HEK293 (cell line): Measurements from ENCODE around the gene SULT2B1.

Experiments
- CTCF ChIA-PET: fragments of 350-600 bp; formaldehyde crosslinking; extraction: SDS; loops from one replicate; lab custom pipeline; 2021; ENCODE audit warnings: antibody characterized with exemption; lab: Yijun Ruan, JAX
- POLR2A ChIA-PET: fragments of 300-600 bp; formaldehyde crosslinking; extraction: SDS; loops from one replicate; lab custom pipeline; 2020; ENCODE audit warnings: antibody characterized with exemption, inconsistent platforms; lab: Yijun Ruan, JAX
- H3K27ac ChIP-seq: fragments of 200-500 bp; sonication (Bioruptor generic); 2 replicates; pipeline ENCODE4 v1.5.1; 2014; ENCODE audit warnings: low read depth, low read length, control low read depth, inconsistent platforms; ENCODE audit errors: extremely low read depth
- H3K36me3 ChIP-seq, 2 experiments: fragments of 200-500 bp in 1 of 2; sonication (Bioruptor generic) in 1 of 2; 1 replicate in 1 of 2; 2 replicates in 1 of 2; pipeline ENCODE4 v1.5.1; 2014 to 2017; ENCODE audit warnings: inconsistent platforms in 2 of 2, low read length in 2 of 2; ENCODE audit not compliant: control insufficient read depth in 2 of 2, insufficient read depth in 1 of 2
- H3K4me1 ChIP-seq: fragments of 200-500 bp; sonication (Bioruptor generic); 2 replicates; pipeline ENCODE4 v1.5.1; 2014; ENCODE audit warnings: mild to moderate bottlenecking, low read length, inconsistent platforms; ENCODE audit not compliant: control insufficient read depth, insufficient read depth
- H3K4me3 ChIP-seq: 2 replicates; pipeline ENCODE4 v1.5.1; 2011; ENCODE audit warnings: low read depth, mild to moderate bottlenecking, control low read depth, low read length, moderate library complexity
- H3K9me3 ChIP-seq: fragments of 200-500 bp; sonication (Bioruptor generic); 2 replicates; pipeline ENCODE4 v1.5.1; 2014; ENCODE audit warnings: low read depth, low read length, inconsistent platforms; ENCODE audit not compliant: control insufficient read depth, insufficient read depth
- BCL11A ChIP-seq: fragments of 450-650 bp; formaldehyde crosslinking; IDR thresholded peaks from 2 replicates; pipeline ENCODE4 v1.5.1; 2016; ENCODE audit warnings: low read depth, missing biosample characterization, missing genetic modification characterization
- GLI4 ChIP-seq: fragments of 450-650 bp; formaldehyde crosslinking; IDR thresholded peaks from 2 replicates; pipeline ENCODE4 v1.5.1; 2016; ENCODE audit warnings: missing biosample characterization, missing genetic modification characterization
- GLIS1 ChIP-seq: fragments of 450-650 bp; formaldehyde crosslinking; IDR thresholded peaks from 2 replicates; pipeline ENCODE4 v1.5.1; 2016; ENCODE audit warnings: missing biosample characterization, missing genetic modification characterization
- PRDM1 ChIP-seq: fragments of 450-650 bp; formaldehyde crosslinking; IDR thresholded peaks from 2 replicates; pipeline ENCODE4; 2016; ENCODE audit warnings: missing biosample characterization, missing genetic modification characterization
- ZFP37 ChIP-seq: fragments of 450-650 bp; formaldehyde crosslinking; IDR thresholded peaks from 2 replicates; pipeline ENCODE4 v1.5.1; 2016; ENCODE audit warnings: missing biosample characterization, missing genetic modification characterization
- ZNF133 ChIP-seq: fragments of 450-650 bp; formaldehyde crosslinking; IDR thresholded peaks from 2 replicates; pipeline ENCODE4 v1.5.1; 2016; ENCODE audit warnings: missing biosample characterization, missing genetic modification characterization
- ZNF138 ChIP-seq: fragments of 450-650 bp; formaldehyde crosslinking; IDR thresholded peaks from 2 replicates; pipeline ENCODE4 v1.5.1; 2016; ENCODE audit warnings: missing biosample characterization, missing genetic modification characterization, borderline replicate concordance
- ZNF146 ChIP-seq: fragments of 450-650 bp; formaldehyde crosslinking; IDR thresholded peaks from 2 replicates; pipeline ENCODE4 v1.5.1; 2016; ENCODE audit warnings: missing biosample characterization, missing genetic modification characterization
- ZNF16 ChIP-seq: fragments of 450-650 bp; formaldehyde crosslinking; IDR thresholded peaks from 2 replicates; pipeline ENCODE4 v1.5.1; 2016; ENCODE audit warnings: low read depth, missing biosample characterization, missing genetic modification characterization
- ZNF169 ChIP-seq: fragments of 450-650 bp; formaldehyde crosslinking; IDR thresholded peaks from 2 replicates; pipeline ENCODE4 v1.5.1; 2016; ENCODE audit warnings: missing biosample characterization, missing genetic modification characterization
- ZNF184 ChIP-seq: fragments of 450-650 bp; IDR thresholded peaks from 2 replicates; pipeline ENCODE4 v1.5.1; 2018; ENCODE audit warnings: missing biosample characterization, mild to moderate bottlenecking, missing genetic modification characterization
- ZNF670 ChIP-seq: fragments of 450-650 bp; formaldehyde crosslinking; IDR thresholded peaks from 2 replicates; pipeline ENCODE4 v1.5.1; 2016; ENCODE audit warnings: missing biosample characterization, missing genetic modification characterization, low read depth
- ZNF777 ChIP-seq: fragments of 450-650 bp; formaldehyde crosslinking; IDR thresholded peaks from 2 replicates; pipeline ENCODE4 v1.5.1; 2017; ENCODE audit warnings: missing biosample characterization, missing genetic modification characterization, borderline replicate concordance
- TF ChIP-seq, protein P1 (sequence below): fragments of 450-650 bp; formaldehyde crosslinking; IDR thresholded peaks from 2 replicates; pipeline ENCODE4 v1.5.1; 2016; ENCODE audit warnings: missing biosample characterization, missing genetic modification characterization
- TF ChIP-seq, protein P2 (sequence below): fragments of 450-650 bp; formaldehyde crosslinking; conservative IDR thresholded peaks from 2 replicates; pipeline ENCODE4 v1.5.1; 2016; ENCODE audit warnings: low read depth, missing biosample characterization, missing genetic modification characterization
- TF ChIP-seq, protein P3 (sequence below): fragments of 450-650 bp; formaldehyde crosslinking; IDR thresholded peaks from 2 replicates; pipeline ENCODE4 v1.5.1; 2016; ENCODE audit warnings: missing biosample characterization, missing genetic modification characterization
- TF ChIP-seq, protein P4 (sequence below): fragments of 450-650 bp; formaldehyde crosslinking; IDR thresholded peaks from 2 replicates; pipeline ENCODE4 v1.5.1; 2017; ENCODE audit warnings: missing biosample characterization, missing genetic modification characterization

The SULT2B1 gene

DNA sequence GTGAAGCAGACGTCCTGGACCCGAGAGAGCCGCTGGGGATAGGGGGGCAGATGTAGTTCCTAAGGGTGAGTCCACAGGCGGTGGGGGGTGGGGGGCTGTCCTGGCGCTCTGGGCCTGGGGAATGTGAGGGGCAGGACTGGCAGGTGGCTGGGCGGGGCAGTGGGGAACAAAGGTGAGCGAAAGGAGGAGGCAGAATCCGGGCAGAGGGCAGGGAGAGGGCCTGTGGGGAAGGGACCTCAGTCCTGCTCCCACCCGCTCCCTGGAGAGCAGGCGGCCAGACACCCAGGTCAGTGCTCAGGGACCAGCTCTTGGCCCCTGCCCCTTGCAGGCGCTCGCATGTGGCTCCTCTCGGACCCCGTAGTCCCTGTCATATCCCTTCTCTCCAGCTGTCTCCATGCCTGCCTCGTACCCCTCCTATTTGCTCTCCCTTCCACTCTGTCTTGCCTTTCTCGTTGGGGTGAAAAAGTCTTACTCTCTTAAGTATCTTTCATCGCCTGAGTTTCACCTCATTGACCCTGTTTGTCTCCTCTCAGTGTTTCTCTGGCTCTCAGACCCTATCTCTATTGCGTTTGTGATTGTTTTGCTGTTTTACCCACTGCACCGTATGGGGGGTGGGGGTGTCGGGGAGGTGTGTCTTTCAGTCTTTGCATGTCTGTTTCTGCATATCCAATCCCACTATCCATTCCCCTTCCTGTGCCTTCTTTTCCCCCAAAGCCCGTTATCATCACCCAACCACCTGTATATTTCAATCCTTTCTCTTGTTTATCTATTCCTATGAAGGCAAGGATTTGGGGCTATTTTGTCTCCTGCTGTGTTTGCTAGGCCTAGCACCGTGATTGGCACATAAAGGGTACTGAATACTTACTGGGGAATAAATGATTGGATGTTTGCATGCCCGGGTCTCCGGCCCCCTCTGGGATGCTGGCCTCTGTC, 73.1 kb downstream of the SULT2B1 start (continued):
- TF ChIP-seq ZNF138 (tag by site-specific recombination) = no peak
- TF ChIP-seq, protein P1, sequence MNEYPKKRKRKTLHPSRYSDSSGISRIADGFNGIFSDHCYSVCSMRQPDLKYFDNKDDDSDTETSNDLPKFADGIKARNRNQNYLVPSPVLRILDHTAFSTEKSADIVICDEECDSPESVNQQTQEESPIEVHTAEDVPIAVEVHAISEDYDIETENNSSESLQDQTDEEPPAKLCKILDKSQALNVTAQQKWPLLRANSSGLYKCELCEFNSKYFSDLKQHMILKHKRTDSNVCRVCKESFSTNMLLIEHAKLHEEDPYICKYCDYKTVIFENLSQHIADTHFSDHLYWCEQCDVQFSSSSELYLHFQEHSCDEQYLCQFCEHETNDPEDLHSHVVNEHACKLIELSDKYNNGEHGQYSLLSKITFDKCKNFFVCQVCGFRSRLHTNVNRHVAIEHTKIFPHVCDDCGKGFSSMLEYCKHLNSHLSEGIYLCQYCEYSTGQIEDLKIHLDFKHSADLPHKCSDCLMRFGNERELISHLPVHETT (tag by site-specific recombination) = no peak

DNA sequence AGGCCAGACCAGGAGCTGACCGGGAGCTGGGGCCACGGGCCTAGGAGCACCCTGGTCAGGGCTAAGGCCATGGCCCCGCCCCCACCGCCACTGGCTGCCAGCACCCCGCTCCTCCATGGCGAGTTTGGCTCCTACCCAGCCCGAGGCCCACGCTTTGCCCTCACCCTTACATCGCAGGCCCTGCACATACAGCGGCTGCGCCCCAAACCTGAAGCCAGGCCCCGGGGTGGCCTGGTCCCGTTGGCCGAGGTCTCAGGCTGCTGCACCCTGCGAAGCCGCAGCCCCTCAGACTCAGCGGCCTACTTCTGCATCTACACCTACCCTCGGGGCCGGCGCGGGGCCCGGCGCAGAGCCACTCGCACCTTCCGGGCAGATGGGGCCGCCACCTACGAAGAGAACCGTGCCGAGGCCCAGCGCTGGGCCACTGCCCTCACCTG, 73.9 kb downstream of the SULT2B1 start:
- H3K27ac ChIP-seq = peak overlapping the region; percentile 20; the same call in 1 of the 2 replicates
- ChIA-PET POLR2A (interaction anchor here (0.5 kb wide), 1 partner anchor 1584 kb away, joined by 4 read pairs; no protein-coding TSS in a partner anchor), CTCF (no interaction called here)
- H3K4me3 ChIP-seq = no peak overlapping the region
- H3K36me3 ChIP-seq = peaks cover 0 to 36% of the 10 kb centered on the region in 2 experiments; a peak in 1 of 3 replicates
- peaks cover 10% of the 10 kb centered on the region for H3K4me1 ChIP-seq
- TF ChIP-seq BCL11A (tag by site-specific recombination) (no peak), PRDM1 (tag by site-specific recombination) (no peak), ZNF146 (no peak), GLIS1 (tag by site-specific recombination) (no peak), GLI4 (tag by site-specific recombination) (no peak), ZFP37 (tag by site-specific recombination) (no peak), ZNF16 (tag by site-specific recombination) (no peak), ZNF133 (tag by site-specific recombination) (no peak), ZNF169 (tag by site-specific recombination) (no peak), ZNF670 (no peak), ZNF777 (tag by site-specific recombination) (no peak), ZNF184 (tag by site-specific recombination) (no peak)
- TF ChIP-seq, protein P2, sequence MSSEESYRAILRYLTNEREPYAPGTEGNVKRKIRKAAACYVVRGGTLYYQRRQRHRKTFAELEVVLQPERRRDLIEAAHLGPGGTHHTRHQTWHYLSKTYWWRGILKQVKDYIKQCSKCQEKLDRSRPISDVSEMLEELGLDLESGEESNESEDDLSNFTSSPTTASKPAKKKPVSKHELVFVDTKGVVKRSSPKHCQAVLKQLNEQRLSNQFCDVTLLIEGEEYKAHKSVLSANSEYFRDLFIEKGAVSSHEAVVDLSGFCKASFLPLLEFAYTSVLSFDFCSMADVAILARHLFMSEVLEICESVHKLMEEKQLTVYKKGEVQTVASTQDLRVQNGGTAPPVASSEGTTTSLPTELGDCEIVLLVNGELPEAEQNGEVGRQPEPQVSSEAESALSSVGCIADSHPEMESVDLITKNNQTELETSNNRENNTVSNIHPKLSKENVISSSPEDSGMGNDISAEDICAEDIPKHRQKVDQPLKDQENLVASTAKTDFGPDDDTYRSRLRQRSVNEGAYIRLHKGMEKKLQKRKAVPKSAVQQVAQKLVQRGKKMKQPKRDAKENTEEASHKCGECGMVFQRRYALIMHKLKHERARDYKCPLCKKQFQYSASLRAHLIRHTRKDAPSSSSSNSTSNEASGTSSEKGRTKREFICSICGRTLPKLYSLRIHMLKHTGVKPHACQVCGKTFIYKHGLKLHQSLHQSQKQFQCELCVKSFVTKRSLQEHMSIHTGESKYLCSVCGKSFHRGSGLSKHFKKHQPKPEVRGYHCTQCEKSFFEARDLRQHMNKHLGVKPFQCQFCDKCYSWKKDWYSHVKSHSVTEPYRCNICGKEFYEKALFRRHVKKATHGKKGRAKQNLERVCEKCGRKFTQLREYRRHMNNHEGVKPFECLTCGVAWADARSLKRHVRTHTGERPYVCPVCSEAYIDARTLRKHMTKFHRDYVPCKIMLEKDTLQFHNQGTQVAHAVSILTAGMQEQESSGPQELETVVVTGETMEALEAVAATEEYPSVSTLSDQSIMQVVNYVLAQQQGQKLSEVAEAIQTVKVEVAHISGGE (tag by site-specific recombination) = no peak
- TF ChIP-seq, protein P3, sequence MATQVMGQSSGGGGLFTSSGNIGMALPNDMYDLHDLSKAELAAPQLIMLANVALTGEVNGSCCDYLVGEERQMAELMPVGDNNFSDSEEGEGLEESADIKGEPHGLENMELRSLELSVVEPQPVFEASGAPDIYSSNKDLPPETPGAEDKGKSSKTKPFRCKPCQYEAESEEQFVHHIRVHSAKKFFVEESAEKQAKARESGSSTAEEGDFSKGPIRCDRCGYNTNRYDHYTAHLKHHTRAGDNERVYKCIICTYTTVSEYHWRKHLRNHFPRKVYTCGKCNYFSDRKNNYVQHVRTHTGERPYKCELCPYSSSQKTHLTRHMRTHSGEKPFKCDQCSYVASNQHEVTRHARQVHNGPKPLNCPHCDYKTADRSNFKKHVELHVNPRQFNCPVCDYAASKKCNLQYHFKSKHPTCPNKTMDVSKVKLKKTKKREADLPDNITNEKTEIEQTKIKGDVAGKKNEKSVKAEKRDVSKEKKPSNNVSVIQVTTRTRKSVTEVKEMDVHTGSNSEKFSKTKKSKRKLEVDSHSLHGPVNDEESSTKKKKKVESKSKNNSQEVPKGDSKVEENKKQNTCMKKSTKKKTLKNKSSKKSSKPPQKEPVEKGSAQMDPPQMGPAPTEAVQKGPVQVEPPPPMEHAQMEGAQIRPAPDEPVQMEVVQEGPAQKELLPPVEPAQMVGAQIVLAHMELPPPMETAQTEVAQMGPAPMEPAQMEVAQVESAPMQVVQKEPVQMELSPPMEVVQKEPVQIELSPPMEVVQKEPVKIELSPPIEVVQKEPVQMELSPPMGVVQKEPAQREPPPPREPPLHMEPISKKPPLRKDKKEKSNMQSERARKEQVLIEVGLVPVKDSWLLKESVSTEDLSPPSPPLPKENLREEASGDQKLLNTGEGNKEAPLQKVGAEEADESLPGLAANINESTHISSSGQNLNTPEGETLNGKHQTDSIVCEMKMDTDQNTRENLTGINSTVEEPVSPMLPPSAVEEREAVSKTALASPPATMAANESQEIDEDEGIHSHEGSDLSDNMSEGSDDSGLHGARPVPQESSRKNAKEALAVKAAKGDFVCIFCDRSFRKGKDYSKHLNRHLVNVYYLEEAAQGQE (tag by site-specific recombination) = no peak
- TF ChIP-seq, protein P4, sequence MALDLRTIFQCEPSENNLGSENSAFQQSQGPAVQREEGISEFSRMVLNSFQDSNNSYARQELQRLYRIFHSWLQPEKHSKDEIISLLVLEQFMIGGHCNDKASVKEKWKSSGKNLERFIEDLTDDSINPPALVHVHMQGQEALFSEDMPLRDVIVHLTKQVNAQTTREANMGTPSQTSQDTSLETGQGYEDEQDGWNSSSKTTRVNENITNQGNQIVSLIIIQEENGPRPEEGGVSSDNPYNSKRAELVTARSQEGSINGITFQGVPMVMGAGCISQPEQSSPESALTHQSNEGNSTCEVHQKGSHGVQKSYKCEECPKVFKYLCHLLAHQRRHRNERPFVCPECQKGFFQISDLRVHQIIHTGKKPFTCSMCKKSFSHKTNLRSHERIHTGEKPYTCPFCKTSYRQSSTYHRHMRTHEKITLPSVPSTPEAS (tag by site-specific recombination) = no peak
- TF ChIP-seq, protein P1 (tag by site-specific recombination) = no peak
- no peaks in the 10 kb centered on the region for H3K9me3 ChIP-seq
